Hepatocyte (in vitro differentiated cells): ENCODE measurements around the gene PDE4D. TPM values are rescaled to one million over a fixed set of nuclear protein-coding genes. Genes with fewer than 3 reads are reported as not detected.

ENCODE experiments used
- DNase-seq: peaks from one replicate; pipeline ENCODE4 v3.0.0-alpha.2; 2016; ENCODE audit warnings: low spot score
- H2AFZ ChIP-seq: fragments of 200-600 bp; sonication (generic); 2 replicates; pipeline ENCODE4 v1.6.0; 2016; ENCODE audit warnings: antibody characterized with exemption, mild to moderate bottlenecking
- H3K27ac ChIP-seq: fragments of 200-600 bp; sonication (generic); 2 replicates; pipeline ENCODE4 v1.5.1; 2016; ENCODE audit warnings: mild to moderate bottlenecking
- H3K27me3 ChIP-seq: fragments of 200-600 bp; sonication (generic); 2 replicates; pipeline ENCODE4 v1.6.1; 2016
- H3K36me3 ChIP-seq: fragments of 200-600 bp; sonication (generic); replicated peaks from 2 replicates; pipeline ENCODE4 v1.5.1; 2016; ENCODE audit warnings: low read depth; ENCODE audit not compliant: insufficient read depth
- H3K4me1 ChIP-seq: fragments of 200-600 bp; sonication (generic); 2 replicates; pipeline ENCODE4 v1.5.1; 2016; ENCODE audit warnings: mild to moderate bottlenecking, moderate library complexity; ENCODE audit not compliant: insufficient read depth
- H3K4me2 ChIP-seq: fragments of 200-600 bp; sonication (generic); 2 replicates; pipeline ENCODE4 v1.6.0; 2016
- H3K4me3 ChIP-seq: fragments of 200-600 bp; sonication (generic); 2 replicates; pipeline ENCODE4 v1.5.1; 2016; ENCODE audit warnings: mild to moderate bottlenecking
- H3K79me2 ChIP-seq: fragments of 200-600 bp; sonication (generic); 2 replicates; pipeline ENCODE4 v1.6.0; 2017; ENCODE audit warnings: mild to moderate bottlenecking
- H3K9me2 ChIP-seq: fragments of 200-600 bp; sonication (generic); replicated peaks from 2 replicates; pipeline ENCODE4 v1.6.0; 2017; ENCODE audit warnings: mild to moderate bottlenecking; ENCODE audit not compliant: insufficient read depth
- H3K9me3 ChIP-seq: fragments of 200-600 bp; sonication (generic); 2 replicates; pipeline ENCODE4 v1.5.1; 2016; ENCODE audit warnings: low read depth, mild to moderate bottlenecking
- H4K20me1 ChIP-seq: fragments of 200-600 bp; sonication (generic); 2 replicates; pipeline ENCODE4 v1.6.0; 2016; ENCODE audit warnings: mild to moderate bottlenecking; ENCODE audit not compliant: insufficient read depth, poor library complexity, severe bottlenecking
- CTCF ChIP-seq: fragments of 200-600 bp; sonication (generic); IDR thresholded peaks from 2 replicates; pipeline ENCODE4 v1.5.1; 2016; ENCODE audit warnings: antibody characterized with exemption, mild to moderate bottlenecking; ENCODE audit not compliant: poor library complexity
- EZH2 ChIP-seq: fragments of 200-600 bp; sonication (generic); IDR thresholded peaks from 2 replicates; pipeline ENCODE4 v1.6.1; 2016; ENCODE audit warnings: antibody characterized with exemption, mild to moderate bottlenecking, borderline replicate concordance
- EZH2phosphoT487 ChIP-seq: fragments of 200-600 bp; sonication (generic); IDR thresholded peaks from one replicate; pipeline ENCODE4 v1.6.1; 2018; ENCODE audit warnings: antibody characterized with exemption, mild to moderate bottlenecking, low read depth, moderate library complexity; ENCODE audit not compliant: unreplicated experiment, severe bottlenecking
- WGBS: methylation state at CpG from one replicate; pipeline ENCODE4 v1.1.6; 2016; ENCODE audit warnings: low lambda C conversion rate; ENCODE audit errors: missing lambda C conversion rate; 5-methylcytosine and 5-hydroxymethylcytosine counted together
- polyA plus RNA-seq: library from polyadenylated mRNA; unstranded; fragments of >200 nt; fragmentation: Nextera tagmentation; extraction: Ambion mirVana; gene quantifications from 2 replicates; pipeline ENCODE4 v1.2.1, GENCODE V29; 2016
- total RNA-seq: library from RNA; depleted of rRNA; stranded (reverse); fragments of >200 nt; gene quantifications from 2 replicates; pipeline ENCODE4 v1.2.3, GENCODE V29; 2014

Gene PDE4D
- total and polyA plus RNA-seq, 2 experiments from 2014 or later, result 14.5 to 45.2 TPM

- TF ChIP-seq EZH2, result no peak
- no peak for TF ChIP-seq EZH2phosphoT487
- no peak for TF ChIP-seq CTCF
- Histone ChIP-seq H3K4me3 (no peak overlapping the region), H3K4me2 (no peak overlapping the region), H3K36me3 (no peaks in the 10 kb centered on the region), H3K4me1 (peaks cover 5% of the 10 kb centered on the region), H3K79me2 (no peaks in the 10 kb centered on the region), H4K20me1 (no peaks in the 10 kb centered on the region), H3K9me3 (no peaks in the 10 kb centered on the region), H3K9me2 (no peaks in the 10 kb centered on the region), H3K27me3 (no peaks in the 10 kb centered on the region), H2AFZ (no peak overlapping the region), H3K27ac (no peak overlapping the region)
- DNase-seq, result no peak
- WGBS, result 60% methylated on average over 2 of the region's 2 CpGs
Observed at GRCh38 chr5:59624898-59625297, 268.6 kb downstream of the PDE4D start.

GRCh38 chr5:59622848-59623247 lies 270.7 kb downstream of the PDE4D start:
- Histone ChIP-seq H3K9me3 (no peaks in the 10 kb centered on the region), H4K20me1 (no peaks in the 10 kb centered on the region), H2AFZ (no peak overlapping the region), H3K36me3 (no peaks in the 10 kb centered on the region), H3K27ac (no peak overlapping the region), H3K79me2 (no peaks in the 10 kb centered on the region), H3K4me3 (no peak overlapping the region), H3K4me2 (no peak overlapping the region), H3K9me2 (no peaks in the 10 kb centered on the region), H3K4me1 (peaks cover 5% of the 10 kb centered on the region), H3K27me3 (no peaks in the 10 kb centered on the region)
- DNase-seq, result no peak
- 81% methylated on average over 2 of the region's 2 CpGs for WGBS
- TF ChIP-seq EZH2 (no peak), EZH2phosphoT487 (no peak), CTCF (no peak)

- Histone ChIP-seq H3K9me2 (no peaks in the 10 kb centered on the region), H3K9me3 (no peaks in the 10 kb centered on the region), H3K4me3 (no peak overlapping the region), H3K79me2 (no peaks in the 10 kb centered on the region), H2AFZ (no peak overlapping the region), H4K20me1 (no peaks in the 10 kb centered on the region), H3K4me1 (peaks cover 5% of the 10 kb centered on the region), H3K27me3 (no peaks in the 10 kb centered on the region), H3K27ac (no peak overlapping the region), H3K4me2 (no peak overlapping the region), H3K36me3 (no peaks in the 10 kb centered on the region)
- no peak for DNase-seq
- no peak for TF ChIP-seq EZH2
- TF ChIP-seq CTCF, result no peak
Observed at GRCh38 chr5:59621477-59621876, 272.0 kb downstream of the PDE4D start.

- Histone ChIP-seq H4K20me1 (no peaks in the 10 kb centered on the region), H3K36me3 (no peaks in the 10 kb centered on the region), H3K9me2 (no peaks in the 10 kb centered on the region), H2AFZ (no peak overlapping the region), H3K27ac (no peak overlapping the region), H3K4me1 (peaks cover 5% of the 10 kb centered on the region), H3K9me3 (no peaks in the 10 kb centered on the region), H3K27me3 (no peaks in the 10 kb centered on the region), H3K79me2 (no peaks in the 10 kb centered on the region), H3K4me3 (no peak overlapping the region), H3K4me2 (no peak overlapping the region)
- no peak for DNase-seq
- TF ChIP-seq EZH2phosphoT487 (no peak), CTCF (no peak), EZH2 (no peak)
Observed at GRCh38 chr5:59620535-59621212, 272.9 kb downstream of the PDE4D start.
